Retinal pigment epithelial cell (primary cell): ENCODE results near the gene PACS1.

Experiments used
- DNase-seq: peaks from one replicate; pipeline ENCODE4 v3.0.0-alpha.2; 2010; ENCODE audit warnings: low read depth
- H3K4me3 ChIP-seq: 2 replicates; pipeline ENCODE4 v1.5.1; 2011; ENCODE audit warnings: mild to moderate bottlenecking, low read length, control low read depth, moderate library complexity
- TF ChIP-seq, protein P1 (sequence below): conservative IDR thresholded peaks from 2 replicates; pipeline ENCODE4 v1.5.1; 2011; ENCODE audit warnings: low read depth, low read length, control low read depth, inconsistent platforms

PACS1 gene

DNA sequence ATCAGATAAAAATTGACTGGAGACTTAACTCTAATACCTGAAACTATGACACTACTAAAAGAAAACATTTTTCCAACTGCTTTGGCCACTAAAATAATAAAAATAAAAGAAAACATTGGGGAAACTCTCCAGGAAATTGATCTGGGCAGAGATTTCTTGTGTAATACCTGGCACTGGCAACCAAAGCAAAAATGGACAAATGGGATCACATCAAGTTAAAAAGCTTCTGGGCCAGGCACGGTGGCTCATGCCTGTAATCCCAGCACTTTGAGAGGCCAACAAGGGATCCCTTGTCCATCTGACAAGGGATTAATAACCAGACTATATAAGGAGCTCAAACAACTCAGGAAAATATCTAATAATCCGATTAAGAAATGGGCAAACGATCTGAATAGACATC, 133.8 kb downstream of the PACS1 start:
- TF ChIP-seq, protein P1, sequence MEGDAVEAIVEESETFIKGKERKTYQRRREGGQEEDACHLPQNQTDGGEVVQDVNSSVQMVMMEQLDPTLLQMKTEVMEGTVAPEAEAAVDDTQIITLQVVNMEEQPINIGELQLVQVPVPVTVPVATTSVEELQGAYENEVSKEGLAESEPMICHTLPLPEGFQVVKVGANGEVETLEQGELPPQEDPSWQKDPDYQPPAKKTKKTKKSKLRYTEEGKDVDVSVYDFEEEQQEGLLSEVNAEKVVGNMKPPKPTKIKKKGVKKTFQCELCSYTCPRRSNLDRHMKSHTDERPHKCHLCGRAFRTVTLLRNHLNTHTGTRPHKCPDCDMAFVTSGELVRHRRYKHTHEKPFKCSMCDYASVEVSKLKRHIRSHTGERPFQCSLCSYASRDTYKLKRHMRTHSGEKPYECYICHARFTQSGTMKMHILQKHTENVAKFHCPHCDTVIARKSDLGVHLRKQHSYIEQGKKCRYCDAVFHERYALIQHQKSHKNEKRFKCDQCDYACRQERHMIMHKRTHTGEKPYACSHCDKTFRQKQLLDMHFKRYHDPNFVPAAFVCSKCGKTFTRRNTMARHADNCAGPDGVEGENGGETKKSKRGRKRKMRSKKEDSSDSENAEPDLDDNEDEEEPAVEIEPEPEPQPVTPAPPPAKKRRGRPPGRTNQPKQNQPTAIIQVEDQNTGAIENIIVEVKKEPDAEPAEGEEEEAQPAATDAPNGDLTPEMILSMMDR, result no peak
- H3K4me3 ChIP-seq, result no peak overlapping the region
- DNase-seq, result no peak

- DNase-seq, result no peak
- no peak overlapping the region for H3K4me3 ChIP-seq
- TF ChIP-seq, protein P1, result no peak
Measured at GRCh38 chr11:66204412-66204811, 134.3 kb downstream of the PACS1 start.

GRCh38 chr11:66207816-66208215, 137.7 kb downstream of the PACS1 start:
- no peak overlapping the region for H3K4me3 ChIP-seq
- no peak for DNase-seq
- TF ChIP-seq, protein P1, result no peak

DNA sequence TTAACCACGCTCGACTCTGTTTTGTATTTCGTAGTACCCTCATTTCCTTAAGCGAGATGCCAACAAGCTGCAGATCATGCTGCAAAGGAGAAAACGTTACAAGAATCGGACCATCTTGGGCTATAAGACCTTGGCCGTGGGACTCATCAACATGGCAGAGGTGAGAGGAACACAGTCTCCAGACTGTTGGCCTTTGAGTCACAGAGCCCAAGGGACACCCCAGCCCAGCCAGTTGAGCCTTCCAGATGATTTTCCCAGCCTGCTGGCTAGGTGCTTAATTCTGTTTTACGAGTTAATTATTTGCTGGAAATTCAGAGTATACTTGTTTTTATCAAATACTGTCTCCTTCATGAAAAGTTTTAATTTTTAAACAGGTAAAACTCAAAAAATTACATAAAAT, 141.0 kb downstream of the PACS1 start:
- H3K4me3 ChIP-seq, result no peak overlapping the region
- TF ChIP-seq, protein P1, result no peak
- no peak for DNase-seq

DNA sequence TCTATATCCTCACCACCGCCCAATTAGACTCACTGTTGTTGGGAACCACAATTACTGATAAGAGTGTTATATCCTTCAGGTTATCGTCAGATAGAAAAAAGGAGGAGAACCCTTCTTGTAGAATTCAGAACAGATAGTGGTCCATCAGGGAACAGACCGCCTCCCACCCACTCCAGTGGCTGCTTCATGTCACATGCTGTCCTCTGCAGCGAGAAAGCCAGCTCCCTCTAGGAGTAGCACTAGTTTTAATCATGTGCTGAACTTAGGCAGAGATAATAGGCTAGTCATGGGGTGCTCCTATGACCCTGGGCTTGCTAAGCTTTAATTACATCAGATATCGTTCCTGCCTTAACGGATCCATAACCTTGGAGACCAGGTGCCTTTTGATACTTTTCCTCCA, 146.8 kb downstream of the PACS1 start:
- DNase-seq, result no peak
- TF ChIP-seq, protein P1, result no peak

GRCh38 chr11:66218036-66218435, 148.0 kb downstream of the PACS1 start:
- DNase-seq, result no peak
- TF ChIP-seq, protein P1, result no peak
- H3K4me3 ChIP-seq, result no peak overlapping the region

More for the DNA sequence above, 146.8 kb downstream of the PACS1 start:
- no peak overlapping the region for H3K4me3 ChIP-seq

DNA sequence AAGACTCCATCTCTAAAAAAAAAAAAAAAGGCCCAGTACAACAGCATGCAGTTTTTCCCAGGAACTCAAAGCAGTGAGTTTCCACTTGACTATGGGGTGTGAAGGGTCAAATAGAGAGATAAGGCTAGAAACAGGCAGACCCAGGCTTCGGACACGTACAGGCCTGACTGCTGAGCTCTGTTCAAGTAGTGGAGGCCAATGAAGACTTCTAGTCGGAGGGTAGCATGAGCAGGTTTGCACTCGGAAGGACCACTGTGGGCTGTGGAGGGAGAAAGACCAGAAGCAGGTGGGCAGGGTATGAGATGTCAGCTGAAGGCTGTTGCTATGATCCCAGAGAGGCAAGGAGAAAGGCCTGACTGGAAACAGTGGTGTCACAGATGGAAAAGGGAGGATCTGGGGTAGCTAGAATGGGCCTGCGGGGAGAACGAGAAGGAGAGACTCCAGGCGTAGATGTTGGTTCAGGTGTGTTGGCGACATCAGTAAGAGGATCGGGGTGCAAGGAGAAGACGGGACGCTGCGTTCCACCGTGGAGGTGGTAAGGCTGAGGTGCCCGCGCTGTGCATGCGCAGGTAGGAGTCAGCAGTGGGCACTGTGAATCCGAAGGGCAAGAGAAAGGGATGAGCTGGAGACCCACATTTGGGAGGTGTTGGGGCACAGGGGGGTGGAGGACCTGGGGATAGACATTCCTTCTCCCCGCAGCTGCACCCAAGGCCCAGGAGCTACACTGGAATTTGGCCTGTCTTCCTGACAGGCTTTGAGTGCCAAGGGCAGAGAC, 149.0 kb downstream of the PACS1 start:
- TF ChIP-seq, protein P1, result no peak
- DNase-seq, result no peak
- H3K4me3 ChIP-seq, result no peak overlapping the region
